ENCODE results near the gene SCAMP3. TPM values are rescaled to one million over a fixed set of nuclear protein-coding genes. Genes with fewer than 3 reads are reported as not detected.

SCAMP3 gene
- total and polyA plus RNA-seq, 2 of the 4 experiments (the other 2 are of a cell fraction), result 30.5 to 118 TPM

DNA sequence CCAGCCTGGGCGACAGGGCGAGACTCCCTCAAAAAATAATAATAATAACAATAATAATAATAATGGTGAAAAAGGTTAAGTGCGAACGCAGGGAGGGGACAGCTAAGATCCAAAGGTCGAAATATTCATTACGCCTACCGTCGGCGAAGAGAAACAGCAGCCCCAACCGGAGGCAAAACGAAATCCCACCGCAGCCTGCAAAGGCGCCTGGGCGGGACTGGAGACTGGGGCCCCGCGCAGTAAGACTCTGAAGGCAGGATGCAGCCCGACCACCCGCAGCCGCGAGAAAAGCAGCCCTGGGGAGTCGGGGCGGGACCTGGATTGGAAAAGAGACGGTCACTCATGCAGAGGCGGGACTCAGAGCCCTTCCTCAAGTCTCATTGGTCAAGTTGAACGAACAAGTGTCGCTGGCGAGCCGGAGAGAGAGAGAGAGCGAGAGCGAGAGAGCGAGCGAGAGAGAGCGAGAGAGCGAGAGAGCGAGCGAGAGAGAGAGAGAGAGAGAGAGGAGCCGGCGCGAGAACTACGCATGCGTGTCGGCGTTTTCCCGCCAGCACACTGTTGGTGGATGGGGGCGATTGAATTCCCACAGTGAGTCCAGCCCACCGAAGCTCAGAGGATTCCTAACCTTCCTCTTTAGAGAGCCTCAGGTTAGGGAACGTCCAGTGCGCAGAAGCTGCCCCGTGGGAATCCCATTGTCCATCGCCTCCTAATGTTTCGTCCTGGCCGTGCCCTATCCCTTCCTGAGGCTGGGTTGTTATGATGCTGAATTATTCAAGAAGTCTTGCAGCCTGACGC lies 17.6 kb downstream of the SCAMP3 start (continued):
- TF ChIP-seq, protein P1, sequence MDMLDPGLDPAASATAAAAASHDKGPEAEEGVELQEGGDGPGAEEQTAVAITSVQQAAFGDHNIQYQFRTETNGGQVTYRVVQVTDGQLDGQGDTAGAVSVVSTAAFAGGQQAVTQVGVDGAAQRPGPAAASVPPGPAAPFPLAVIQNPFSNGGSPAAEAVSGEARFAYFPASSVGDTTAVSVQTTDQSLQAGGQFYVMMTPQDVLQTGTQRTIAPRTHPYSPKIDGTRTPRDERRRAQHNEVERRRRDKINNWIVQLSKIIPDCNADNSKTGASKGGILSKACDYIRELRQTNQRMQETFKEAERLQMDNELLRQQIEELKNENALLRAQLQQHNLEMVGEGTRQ (IDR thresholded peaks at IDR 0.05; ENCODE audit: low read depth, low read length), result peak; percentile 50
- TF ChIP-seq BHLHE40 (IDR thresholded peaks at IDR 0.05; ENCODE audit: low read depth, low read length), result peak; percentile 75

DNA sequence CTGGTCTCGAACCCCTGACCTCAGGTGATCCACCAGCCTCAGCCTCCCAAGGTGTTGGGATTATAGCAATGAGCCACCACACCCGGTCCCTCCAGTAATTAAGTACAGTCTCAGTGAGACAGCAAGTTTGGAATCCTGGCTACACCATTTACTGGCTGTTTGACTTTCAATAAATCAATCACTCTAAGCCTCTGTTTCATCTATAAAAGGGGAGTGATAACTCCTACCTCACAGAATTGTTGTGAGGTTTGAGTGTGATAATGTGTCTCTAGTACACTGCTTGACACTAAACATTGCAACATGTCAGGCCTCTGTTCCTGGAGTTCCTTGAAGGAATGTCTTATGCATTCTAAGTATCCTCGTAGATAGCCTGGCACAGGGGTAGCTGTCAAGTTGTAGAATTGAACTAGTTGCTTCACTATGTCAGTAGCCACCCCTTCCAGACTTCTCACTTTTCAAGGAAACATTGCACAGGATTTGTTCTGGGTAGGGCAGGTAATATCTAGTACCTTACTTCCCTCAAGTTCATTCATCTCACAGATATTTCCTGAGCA lies 19.3 kb downstream of the SCAMP3 start:
- Histone ChIP-seq H4K91ac (ENCODE audit: insufficient read depth, low read depth, low read length) (no peak overlapping the region), H2BK20ac (ENCODE audit: low read depth, low read length) (no peak overlapping the region), H4K8ac (ENCODE audit: low read depth in 2 of 2, low read length in 2 of 2) (peak overlapping the region in 1 of 2 experiments; percentile 92; a peak in 1 of 4 replicates), H3K4ac (ENCODE audit: low read depth, low read length) (peak overlapping the region; percentile 23), H4K20me1 (ENCODE audit: insufficient read depth, low read length) (no peaks in the 10 kb centered on the region), H3K9me1 (ENCODE audit: insufficient read depth, low read length) (peaks cover 6% of the 10 kb centered on the region), H2BK5ac (ENCODE audit: low read depth, low read length, poor library complexity, severe bottlenecking) (no peak overlapping the region), H2AK9ac (replicated peaks; ENCODE audit: low read depth, low read length, poor library complexity) (no peak overlapping the region), H3K4me3 (ENCODE audit: insufficient read depth, low read depth, low read length) (no peak overlapping the region), H3K9ac (ENCODE audit: low read depth, low read length) (no peak overlapping the region), H2BK15ac (ENCODE audit: low read depth, low read length) (no peak overlapping the region), H3K23ac (ENCODE audit: low read depth, low read length) (peak overlapping the region; percentile 12; the same call in 1 of the 2 replicates), H3K56ac (ENCODE audit: extremely low read depth, insufficient read depth, low read length) (no peak overlapping the region), H3K9me3 (ENCODE audit: control insufficient read depth, insufficient read depth, low read length) (no peaks in the 10 kb centered on the region), H2AK5ac (ENCODE audit: low read depth, low read length) (peak overlapping the region; percentile 87; the same call in 1 of the 2 replicates), H3K14ac (replicated peaks; ENCODE audit: low read depth, low read length) (no peak overlapping the region; the same call in 1 of the 2 replicates), H2AFZ (replicated peaks; ENCODE audit: low read length, poor library complexity) (no peak overlapping the region), H3K4me2 (ENCODE audit: low read depth, low read length) (peak overlapping the region; percentile 89), H3K27me3 (ENCODE audit: control insufficient read depth, insufficient read depth, low read length) (no peaks in the 10 kb centered on the region), H3K27ac (ENCODE audit: insufficient read depth, low read length) (no peak overlapping the region), H3K18ac (ENCODE audit: low read depth, low read length) (no peak overlapping the region), H3K79me1 (ENCODE audit: low read depth in 1 of 2, low read length in 2 of 2) (peaks cover 4 to 37% of the 10 kb centered on the region in 2 experiments; a peak in 3 of 4 replicates), H3K4me1 (ENCODE audit: control insufficient read depth, insufficient read depth, low read length) (peaks cover 6% of the 10 kb centered on the region; the same call in 1 of the 2 replicates), H3K36me3 (ENCODE audit: control insufficient read depth, insufficient read depth, low read length) (peaks cover 13% of the 10 kb centered on the region), H2BK120ac (ENCODE audit: low read depth, low read length) (no peak overlapping the region), H4K5ac (ENCODE audit: low read depth, low read length) (no peak overlapping the region)
- no peak for DNase-seq
- dilution Hi-C loops (cut with HindIII; ENCODE audit: low sequenced_read_pairs, unreplicated experiment), result no loop called here
- no CpG with 5 or more reads among the region's 3 CpGs for WGBS, 2 experiments (ENCODE audit: extremely low coverage in 2 of 2, insufficient read length in 1 of 2)
- no TSS peak for BruUV-seq (replicated peaks)
- no peak for ATAC-seq (ENCODE audit: low read depth)
- POLR2A ChIA-PET (ENCODE audit: unreplicated experiment), result no interaction called here
- intact Hi-C loops (cut with micrococcal nuclease), result no loop called here
- CTCF ChIA-PET, result no interaction called here
- TF ChIP-seq POLR2A (IDR thresholded peaks at IDR 0.05; ENCODE audit: low read depth, low read length), result no peak
- no peak for TF ChIP-seq RFX5 (IDR thresholded peaks at IDR 0.05; ENCODE audit: low read depth, low read length)
- TF ChIP-seq RAD21 (IDR thresholded peaks at IDR 0.05; ENCODE audit: low read length), result no peak
- TF ChIP-seq MAZ (IDR thresholded peaks at IDR 0.05; ENCODE audit: borderline replicate concordance, low read depth, low read length), result no peak
- in situ Hi-C loops (cut with MboI; ENCODE audit: low sequenced_read_pairs), result no loop called here
